Activated B cell treated with CpG ODN at 0.5 μM for 24 hours (primary cell): ENCODE measurements around the gene PSMD13. TPM values are rescaled to one million over a fixed set of nuclear protein-coding genes. Genes with fewer than 3 reads are reported as not detected.

Experiments
- ATAC-seq: fragments of 200-7000 bp; cut with Tn5 transposase; one replicate; pipeline ENCODE4 v1.10.0; 2021; ENCODE audit warnings: low read depth, mild to moderate bottlenecking, moderate library complexity
- CTCF ChIA-PET: fragments of 350-600 bp; sonication (Branson Sonifier 250); formaldehyde crosslinking; loops from one replicate; lab custom pipeline; 2021; ENCODE audit warnings: antibody characterized with exemption; lab: Charles Lee
- POLR2A ChIA-PET: fragments of 350-600 bp; sonication (Branson Sonifier 250); formaldehyde crosslinking; loops from one replicate; lab custom pipeline; 2021; ENCODE audit warnings: antibody characterized with exemption; lab: Charles Lee
- DNase-seq: peaks from one replicate; pipeline ENCODE4 v3.0.0; 2022
- H3K27ac Mint-ChIP-seq: one replicate; pipeline ENCODE4 v1.8.0; 2020; ENCODE audit warnings: mixed read lengths
- H3K27me3 Mint-ChIP-seq: one replicate; pipeline ENCODE4 v1.8.0; 2021; ENCODE audit warnings: mixed read lengths
- H3K36me3 Mint-ChIP-seq: one replicate; pipeline ENCODE4 v1.8.0; 2021; ENCODE audit warnings: low read depth, mixed read lengths
- H3K4me1 Mint-ChIP-seq: one replicate; pipeline ENCODE4 v1.8.0; 2021; ENCODE audit warnings: mixed read lengths
- H3K4me3 Mint-ChIP-seq: one replicate; pipeline ENCODE4 v1.8.0; 2020; ENCODE audit warnings: mild to moderate bottlenecking, mixed read lengths
- H3K9me3 Mint-ChIP-seq: one replicate; pipeline ENCODE4 v1.8.0; 2020; ENCODE audit warnings: mixed read lengths
- CTCF ChIP-seq: fragments of 200-600 bp; IDR thresholded peaks from one replicate; pipeline ENCODE4 v1.8.0; 2022; ENCODE audit warnings: antibody characterized with exemption, mild to moderate bottlenecking
- intact Hi-C: fragments of 100-400 bp; cut with micrococcal nuclease; formaldehyde crosslinking; loops from one replicate; pipeline ENCODE4 v1.15.1; 2024
- total RNA-seq: library from RNA; stranded (reverse); gene quantifications from 2 replicates; pipeline ENCODE4 v1.2.3, GENCODE V29; 2022

Gene PSMD13
- total RNA-seq, 1 donor from 2014 or later = 149 TPM

GRCh38 chr11:290621-291231 lies 54.0 kb downstream of the PSMD13 start:
- Mint-ChIP-seq H3K4me1 (peaks cover 17% of the 10 kb centered on the region), H3K9me3 (no peaks in the 10 kb centered on the region), H3K27ac (no peak overlapping the region), H3K27me3 (peaks cover 4% of the 10 kb centered on the region), H3K4me3 (peak overlapping the region; percentile 79), H3K36me3 (peaks cover 22% of the 10 kb centered on the region)
- ChIA-PET POLR2A (interaction anchor here (1.0 to 3.6 kb wide), 4 partner anchors 11 to 83 kb away, joined by 3 to 35 read pairs (median 10); partner anchors contain the start of genes BET1L and RIC8A), CTCF (interaction anchor here (0.9 kb wide), 1 partner anchor 40 kb away, joined by 4 read pairs; no protein-coding TSS in a partner anchor)
- DNase-seq = peak; percentile 15
- intact Hi-C loops = no loop called here
- no peak for TF ChIP-seq CTCF
- ATAC-seq = no peak

GRCh38 chr11:291281-292210 lies 54.8 kb downstream of the PSMD13 start:
- Mint-ChIP-seq H3K27ac (no peak overlapping the region), H3K9me3 (no peaks in the 10 kb centered on the region), H3K4me1 (peaks cover 17% of the 10 kb centered on the region), H3K36me3 (peaks cover 23% of the 10 kb centered on the region), H3K27me3 (peaks cover 3% of the 10 kb centered on the region), H3K4me3 (peak overlapping the region; percentile 38)
- no peak for TF ChIP-seq CTCF
- CTCF ChIA-PET = interaction anchor here (0.9 kb wide), 1 partner anchor 41 kb away, joined by 4 read pairs; no protein-coding TSS in a partner anchor
- DNase-seq = no peak
- no peak for ATAC-seq
- POLR2A ChIA-PET = interaction anchor here (1.0 to 3.1 kb wide), 3 partner anchors 12 to 84 kb away, joined by 3 to 15 read pairs (median 5); partner anchors contain the start of genes BET1L and RIC8A
- intact Hi-C loops = no loop called here

GRCh38 chr11:292211-293121 lies 55.7 kb downstream of the PSMD13 start:
- H3K36me3 Mint-ChIP-seq = peaks cover 23% of the 10 kb centered on the region
- no peak for DNase-seq
- H3K9me3 Mint-ChIP-seq = no peaks in the 10 kb centered on the region
- no peaks in the 10 kb centered on the region for H3K27me3 Mint-ChIP-seq
- POLR2A ChIA-PET = interaction anchor here (1.4 kb wide), 1 partner anchor 85 kb away, joined by 5 read pairs; the partner anchor contains the start of genes BET1L and RIC8A
- CTCF ChIA-PET = no interaction called here
- H3K27ac Mint-ChIP-seq = no peak overlapping the region
- peaks cover 13% of the 10 kb centered on the region for H3K4me1 Mint-ChIP-seq
- no peak for ATAC-seq
- H3K4me3 Mint-ChIP-seq = no peak overlapping the region
- intact Hi-C loops = no loop called here
- TF ChIP-seq CTCF = no peak

GRCh38 chr11:293271-293851 lies 56.6 kb downstream of the PSMD13 start:
- Mint-ChIP-seq H3K9me3 (no peaks in the 10 kb centered on the region), H3K27ac (no peak overlapping the region), H3K4me3 (no peak overlapping the region), H3K36me3 (peaks cover 21% of the 10 kb centered on the region), H3K4me1 (peaks cover 6% of the 10 kb centered on the region), H3K27me3 (no peaks in the 10 kb centered on the region)
- intact Hi-C loops = no loop called here
- no peak for DNase-seq
- POLR2A ChIA-PET = interaction anchor here (0.6 to 0.7 kb wide), 2 partner anchors 13 to 66 kb away, joined by 3 to 5 read pairs; no protein-coding TSS in a partner anchor
- TF ChIP-seq CTCF = no peak
- CTCF ChIA-PET = no interaction called here
- ATAC-seq = no peak
